ENCODE results near the gene SCAP.

DNA sequence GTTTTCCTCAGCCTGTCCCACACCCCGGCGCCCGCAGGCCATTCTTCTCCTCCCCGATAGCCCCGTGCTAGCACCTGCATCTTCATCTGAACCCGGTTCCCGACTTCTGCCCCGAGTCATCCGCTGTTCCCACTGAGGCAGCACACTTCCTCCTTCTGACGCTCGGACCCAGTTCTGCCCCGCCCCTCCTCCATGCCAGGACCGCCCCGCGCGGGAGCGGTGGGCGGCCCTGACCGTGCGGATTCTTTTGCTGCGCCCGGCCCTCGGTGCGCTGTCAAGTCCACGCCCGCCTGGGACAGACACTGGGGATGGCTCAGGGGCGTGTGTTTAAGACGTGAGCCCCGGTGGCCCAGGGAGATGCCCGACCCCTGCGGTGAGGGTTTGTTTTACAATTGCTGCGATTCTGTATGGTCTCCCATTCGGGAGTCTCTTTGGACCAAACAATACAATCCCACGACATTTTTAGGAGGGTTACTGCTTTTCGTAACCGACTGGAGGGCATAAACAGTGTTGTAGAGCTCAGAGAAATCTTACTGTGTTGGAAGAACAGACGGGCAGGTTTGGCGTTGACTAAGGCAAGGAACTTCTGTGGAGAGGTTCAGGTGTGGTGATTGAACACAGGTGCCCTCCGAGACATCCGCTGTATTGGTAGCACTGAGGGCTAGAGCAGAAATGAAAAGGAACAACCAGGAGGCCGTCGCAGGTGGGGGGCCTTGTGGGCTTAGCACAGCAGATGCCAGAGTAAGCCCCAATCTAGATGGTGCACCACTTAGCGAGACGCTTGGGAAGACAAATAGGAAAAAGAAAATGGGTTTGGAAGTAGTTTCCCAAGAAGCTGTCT is 94.2 kb downstream of the SCAP start:
- no peak for TF ChIP-seq GATA3 (IDR thresholded peaks at IDR 0.05; ENCODE audit: low read depth, low read length)
- TF ChIP-seq GATA2 (IDR thresholded peaks at IDR 0.05; ENCODE audit: low read depth, low read length): no peak

Measured in SH-SY5Y (cell line).